Neuronal stem cell (in vitro differentiated cells): Measurements from ENCODE around the gene ABCC9.

ENCODE experiments used
- DNase-seq: peaks from one replicate; pipeline ENCODE4 v3.0.0-alpha.2; 2013; ENCODE audit warnings: low spot score
- H2AFZ ChIP-seq: one replicate; pipeline ENCODE4 v1.6.1; 2013; ENCODE audit warnings: mild to moderate bottlenecking, low read length, inconsistent platforms
- H2AK5ac ChIP-seq: 2 replicates; pipeline ENCODE4 v1.6.1; 2013; ENCODE audit warnings: low read depth, mild to moderate bottlenecking, inconsistent platforms, low read length, moderate library complexity, mixed read lengths
- H2BK120ac ChIP-seq: 2 replicates; pipeline ENCODE4 v1.6.1; 2013; ENCODE audit warnings: low read depth, mild to moderate bottlenecking, inconsistent platforms, low read length, moderate library complexity, mixed read lengths
- H2BK12ac ChIP-seq: one replicate; pipeline ENCODE4 v1.6.1; 2013; ENCODE audit warnings: low read length, inconsistent platforms
- H2BK15ac ChIP-seq: 2 replicates; pipeline ENCODE4 v1.6.1; 2013; ENCODE audit warnings: mild to moderate bottlenecking, low read length, inconsistent platforms, mixed read lengths
- H2BK5ac ChIP-seq: one replicate; pipeline ENCODE4 v1.6.1; 2013; ENCODE audit warnings: inconsistent platforms, mild to moderate bottlenecking, low read length, moderate library complexity
- H3K14ac ChIP-seq: one replicate; pipeline ENCODE4 v1.6.1; 2013; ENCODE audit warnings: low read length, inconsistent platforms
- H3K18ac ChIP-seq: 2 replicates; pipeline ENCODE4 v1.6.1; 2013; ENCODE audit warnings: low read length, inconsistent platforms
- H3K23ac ChIP-seq: 2 replicates; pipeline ENCODE4 v1.6.1; 2013; ENCODE audit warnings: low read depth, mild to moderate bottlenecking, mixed read lengths, low read length, inconsistent platforms; ENCODE audit not compliant: poor library complexity
- H3K27ac ChIP-seq: replicated peaks from 3 replicates; pipeline ENCODE4 v1.5.1; 2013; ENCODE audit warnings: low read length, inconsistent platforms
- H3K27me3 ChIP-seq, 3 experiments: 2 replicates each; pipeline ENCODE4 v1.6.1; 2013; ENCODE audit warnings: low read length in 3 of 3, mild to moderate bottlenecking in 2 of 3, inconsistent platforms in 1 of 3, low read depth in 1 of 3, mixed read lengths in 1 of 3, moderate library complexity in 1 of 3; ENCODE audit not compliant: control insufficient read depth in 3 of 3, insufficient read depth in 3 of 3
- H3K36me3 ChIP-seq, 2 donors: replicated peaks in 1 of 2; 2 replicates each; pipeline ENCODE4 v1.6.1; 2013; ENCODE audit warnings: low read length in 2 of 2; ENCODE audit not compliant: control insufficient read depth in 2 of 2, insufficient read depth in 2 of 2
- H3K4ac ChIP-seq: 2 replicates; pipeline ENCODE4 v1.6.1; 2013; ENCODE audit warnings: inconsistent platforms, mild to moderate bottlenecking, low read length, moderate library complexity
- H3K4me1 ChIP-seq, 2 donors: 1 replicate in 1 of 2; 2 replicates in 1 of 2; pipeline ENCODE4 v1.6.1; 2013; ENCODE audit warnings: low read length in 2 of 2, low read depth in 1 of 2; ENCODE audit not compliant: control insufficient read depth in 2 of 2, insufficient read depth in 1 of 2
- H3K4me2 ChIP-seq: one replicate; pipeline ENCODE4 v1.6.1; 2013; ENCODE audit warnings: mild to moderate bottlenecking, low read length, inconsistent platforms; ENCODE audit not compliant: insufficient read depth, poor library complexity, severe bottlenecking
- H3K4me3 ChIP-seq, 2 donors: 2 replicates each; pipeline ENCODE4 v1.5.1; 2013; ENCODE audit warnings: low read length in 2 of 2, mild to moderate bottlenecking in 2 of 2, inconsistent platforms in 1 of 2, moderate library complexity in 1 of 2
- H3K79me1 ChIP-seq: one replicate; pipeline ENCODE4 v1.6.1; 2013; ENCODE audit warnings: low read depth, mild to moderate bottlenecking, inconsistent platforms, low read length, moderate library complexity
- H3K9ac ChIP-seq: one replicate; pipeline ENCODE4 v1.6.1; 2013; ENCODE audit warnings: mild to moderate bottlenecking, low read depth, low read length, inconsistent platforms; ENCODE audit not compliant: poor library complexity
- H3K9me3 ChIP-seq, 2 donors: replicated peaks in 1 of 2; 2 replicates each; pipeline versions ENCODE3 to v1.6.1; 2013; ENCODE audit warnings: low read length in 2 of 2, mild to moderate bottlenecking in 2 of 2, inconsistent platforms in 1 of 2, low read depth in 1 of 2, mixed read lengths in 1 of 2, moderate library complexity in 1 of 2; ENCODE audit not compliant: control insufficient read depth in 2 of 2, insufficient read depth in 1 of 2
- H4K8ac ChIP-seq: one replicate; pipeline ENCODE4 v1.6.1; 2013; ENCODE audit warnings: low read depth, mild to moderate bottlenecking, inconsistent platforms, low read length, moderate library complexity
- H4K91ac ChIP-seq: one replicate; pipeline ENCODE4 v1.6.1; 2013; ENCODE audit warnings: low read length, low read depth, mild to moderate bottlenecking, inconsistent platforms; ENCODE audit not compliant: poor library complexity
- WGBS, 2 donors: extraction: QIAGEN DNeasy Blood & Tissue Kit; methylation state at CpG; one replicate each; pipeline ENCODE4 v1.1.7; 2013; ENCODE audit warnings: missing lambda C conversion rate in 2 of 2, mixed read lengths in 1 of 2; ENCODE audit not compliant: insufficient read length in 2 of 2, insufficient replicate concordance in 1 of 2; ENCODE audit errors: extremely low coverage in 2 of 2; 5-methylcytosine and 5-hydroxymethylcytosine counted together

The ABCC9 gene

DNA sequence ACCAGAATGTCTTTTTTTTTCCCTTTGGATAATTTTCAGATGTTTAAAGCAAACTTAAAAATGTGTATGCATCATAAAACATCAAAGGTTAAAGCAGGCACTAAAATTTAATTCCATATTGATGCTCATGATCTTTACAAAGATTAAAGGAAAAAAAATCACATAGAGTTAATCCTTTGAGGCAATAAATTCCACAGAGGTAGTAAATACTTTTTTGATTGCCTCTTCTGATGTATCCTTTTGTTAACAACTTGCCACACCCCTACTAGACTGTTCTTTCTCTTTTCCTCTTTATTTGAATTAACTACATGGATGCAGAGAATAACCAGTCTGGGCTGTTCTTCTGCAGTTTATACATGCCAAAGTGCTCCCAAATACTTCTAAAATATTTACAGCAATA, 121.5 kb downstream of the ABCC9 start:
- H3K79me1 ChIP-seq, result no peaks in the 10 kb centered on the region
- no peak overlapping the region for H3K4ac ChIP-seq
- no peak overlapping the region for H4K91ac ChIP-seq
- H3K4me1 ChIP-seq, result peaks cover 0 to 8% of the 10 kb centered on the region in 2 donors
- no peak overlapping the region for H3K4me3 ChIP-seq
- H2BK120ac ChIP-seq, result no peak overlapping the region
- no peak overlapping the region for H3K23ac ChIP-seq
- no peak for DNase-seq
- no peak overlapping the region for H2BK12ac ChIP-seq
- H3K9ac ChIP-seq, result no peak overlapping the region
- H4K8ac ChIP-seq, result no peak overlapping the region
- no peaks in the 10 kb centered on the region for H3K9me3 ChIP-seq
- no peaks in the 10 kb centered on the region for H3K27me3 ChIP-seq
- H3K14ac ChIP-seq, result no peak overlapping the region
- no peak overlapping the region for H2AK5ac ChIP-seq
- H2BK5ac ChIP-seq, result no peak overlapping the region
- H3K36me3 ChIP-seq, result peaks cover 0 to 3% of the 10 kb centered on the region in 2 donors
- no peak overlapping the region for H2BK15ac ChIP-seq
- H3K18ac ChIP-seq, result no peak overlapping the region
- no peak overlapping the region for H2AFZ ChIP-seq
- no peak overlapping the region for H3K27ac ChIP-seq
- H3K4me2 ChIP-seq, result no peak overlapping the region

DNA sequence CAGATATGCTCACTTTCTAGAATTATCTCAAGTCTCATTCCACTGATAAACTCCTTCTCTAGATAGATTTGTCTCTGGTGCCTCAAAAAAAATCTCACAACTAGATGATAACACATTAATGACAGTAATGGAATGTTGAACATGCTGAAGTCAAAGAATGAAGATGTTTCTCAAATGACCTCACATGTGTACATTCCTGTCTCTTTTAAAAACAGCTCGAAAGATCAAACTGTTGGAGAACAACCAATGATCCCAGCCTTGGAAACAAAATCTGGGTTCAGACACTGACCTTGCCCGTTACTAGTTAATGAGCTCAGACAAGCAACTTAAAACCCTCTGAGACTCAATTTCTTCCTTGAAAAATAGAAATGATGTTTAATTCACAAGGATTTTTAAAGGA, 122.0 kb downstream of the ABCC9 start:
- Histone ChIP-seq H3K18ac (no peak overlapping the region), H2AFZ (no peak overlapping the region), H2BK12ac (no peak overlapping the region), H2BK5ac (no peak overlapping the region), H3K36me3 (peaks cover 0 to 5% of the 10 kb centered on the region in 2 donors), H3K9me3 (peaks cover 0 to under 1% of the 10 kb centered on the region in 2 donors), H3K79me1 (no peaks in the 10 kb centered on the region), H3K9ac (no peak overlapping the region), H3K4me2 (no peak overlapping the region), H3K27ac (no peak overlapping the region), H3K14ac (no peak overlapping the region), H3K23ac (no peak overlapping the region), H3K27me3 (no peaks in the 10 kb centered on the region), H3K4me3 (no peak overlapping the region), H3K4ac (no peak overlapping the region), H4K8ac (no peak overlapping the region), H2BK15ac (no peak overlapping the region), H2AK5ac (no peak overlapping the region), H2BK120ac (no peak overlapping the region), H3K4me1 (peaks cover 0 to 8% of the 10 kb centered on the region in 2 donors), H4K91ac (no peak overlapping the region)
- DNase-seq, result no peak
- no CpG with 5 or more reads among the region's 2 CpGs for WGBS, 2 donors

DNA sequence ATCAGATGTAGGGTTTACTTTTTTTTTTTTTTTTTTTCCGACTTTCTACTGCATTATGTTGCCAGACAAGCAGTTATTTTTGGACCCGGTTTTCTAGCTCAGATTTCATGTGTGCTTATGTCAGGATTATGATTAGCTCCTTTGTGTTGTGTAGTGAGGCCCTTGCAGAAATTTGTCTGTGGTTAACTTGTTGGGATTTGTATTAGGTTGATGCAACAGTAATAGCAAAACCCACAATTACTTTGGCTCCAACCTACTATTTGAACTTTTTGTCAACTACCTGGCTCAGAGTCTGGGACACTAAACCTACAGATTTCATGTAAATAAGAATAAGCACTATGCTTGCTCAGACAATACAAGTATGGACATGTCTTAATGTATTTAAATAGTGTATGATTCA, 122.6 kb downstream of the ABCC9 start:
- H3K4me1 ChIP-seq, result peaks cover 0 to 8% of the 10 kb centered on the region in 2 donors
- peaks cover 0 to 8% of the 10 kb centered on the region in 2 donors for H3K36me3 ChIP-seq
- no CpG with 5 or more reads among the region's 2 CpGs for WGBS, 2 donors
- no peak overlapping the region for H3K4ac ChIP-seq
- no peak for DNase-seq
- no peak overlapping the region for H3K23ac ChIP-seq
- H2BK120ac ChIP-seq, result no peak overlapping the region
- no peak overlapping the region for H2BK15ac ChIP-seq
- no peak overlapping the region for H4K8ac ChIP-seq
- no peak overlapping the region for H2BK5ac ChIP-seq
- H2AK5ac ChIP-seq, result no peak overlapping the region
- no peak overlapping the region for H3K27ac ChIP-seq
- no peak overlapping the region for H2BK12ac ChIP-seq
- H3K27me3 ChIP-seq, result no peaks in the 10 kb centered on the region
- H3K18ac ChIP-seq, result no peak overlapping the region
- no peak overlapping the region for H2AFZ ChIP-seq
- H3K9me3 ChIP-seq, result peaks cover 0 to 2% of the 10 kb centered on the region in 2 donors
- no peak overlapping the region for H3K4me3 ChIP-seq
- no peaks in the 10 kb centered on the region for H3K79me1 ChIP-seq
- H4K91ac ChIP-seq, result no peak overlapping the region
- H3K4me2 ChIP-seq, result no peak overlapping the region
- H3K14ac ChIP-seq, result no peak overlapping the region
- no peak overlapping the region for H3K9ac ChIP-seq

DNA sequence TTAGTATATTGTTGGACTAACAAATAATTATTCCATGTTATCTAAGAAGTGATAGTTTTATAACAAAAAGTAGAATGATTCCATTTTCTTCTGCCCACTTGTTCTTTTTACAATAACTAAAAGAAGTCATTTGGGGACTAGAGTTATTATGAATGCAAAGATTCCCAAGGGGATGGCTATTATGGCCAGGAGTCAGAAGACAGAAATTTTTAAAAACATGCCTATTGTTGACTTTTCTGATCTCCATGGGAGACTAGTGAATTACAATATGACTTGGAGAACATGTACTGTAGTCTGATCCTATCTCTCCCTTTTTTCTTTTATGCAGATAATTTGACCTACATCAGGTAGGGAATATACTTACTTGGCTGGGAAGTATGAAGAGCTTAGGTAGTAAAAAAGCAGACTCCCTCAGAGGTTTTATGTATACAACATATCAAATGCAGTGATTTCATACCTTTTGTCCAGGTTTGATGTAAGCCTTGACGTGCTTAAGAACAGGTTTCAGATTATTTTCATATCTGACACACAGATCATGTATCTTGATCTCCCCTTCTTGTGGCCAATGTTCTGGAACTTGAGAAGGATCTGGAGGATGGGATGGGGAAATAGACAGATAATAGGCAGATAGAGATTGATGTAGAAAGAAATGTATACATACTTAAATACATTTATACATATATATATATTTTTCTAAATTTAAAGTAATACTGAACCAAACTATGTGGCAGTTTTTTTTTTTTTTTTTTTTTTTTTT, 125.7 kb downstream of the ABCC9 start:
- no peak overlapping the region for H3K4me2 ChIP-seq
- H3K27me3 ChIP-seq, result no peaks in the 10 kb centered on the region
- no CpG with 5 or more reads among the region's 1 CpG for WGBS, 2 donors
- no peak for DNase-seq
- H2BK15ac ChIP-seq, result no peak overlapping the region
- H3K79me1 ChIP-seq, result no peaks in the 10 kb centered on the region
- no peak overlapping the region for H4K91ac ChIP-seq
- peaks cover 0 to 2% of the 10 kb centered on the region in 2 donors for H3K9me3 ChIP-seq
- peaks cover 0 to 8% of the 10 kb centered on the region in 2 donors for H3K4me1 ChIP-seq
- no peak overlapping the region for H3K4me3 ChIP-seq
- no peak overlapping the region for H4K8ac ChIP-seq
- no peak overlapping the region for H2BK5ac ChIP-seq
- peaks cover 0 to 8% of the 10 kb centered on the region in 2 donors for H3K36me3 ChIP-seq
- H3K14ac ChIP-seq, result no peak overlapping the region
- no peak overlapping the region for H3K9ac ChIP-seq
- no peak overlapping the region for H3K23ac ChIP-seq
- H3K27ac ChIP-seq, result no peak overlapping the region
- H2AK5ac ChIP-seq, result no peak overlapping the region
- no peak overlapping the region for H3K4ac ChIP-seq
- no peak overlapping the region for H3K18ac ChIP-seq
- no peak overlapping the region for H2BK120ac ChIP-seq
- no peak overlapping the region for H2AFZ ChIP-seq
- H2BK12ac ChIP-seq, result no peak overlapping the region
